HepG2 (cell line): ENCODE measurements around the gene MAP2K3. TPM values are rescaled to one million over a fixed set of nuclear protein-coding genes. Genes with fewer than 3 reads are reported as not detected.

Source experiments
- E2F1 ChIP-seq: sonication (generic); formaldehyde crosslinking; IDR thresholded peaks from 2 replicates; pipeline ENCODE4 v1.5.0; 2020; ENCODE audit warnings: missing genetic modification reagents
- GPN1 ChIP-seq: sonication (generic); formaldehyde crosslinking; IDR thresholded peaks from 2 replicates; pipeline ENCODE4 v1.5.1; 2020; ENCODE audit warnings: missing genetic modification reagents, borderline replicate concordance
- HES4 ChIP-seq: sonication (generic); formaldehyde crosslinking; IDR thresholded peaks from 2 replicates; pipeline ENCODE4 v1.9.0; 2021; ENCODE audit warnings: mild to moderate bottlenecking, missing genetic modification reagents, borderline replicate concordance
- PRMT3 ChIP-seq: sonication (generic); formaldehyde crosslinking; IDR thresholded peaks from 2 replicates; pipeline ENCODE4 v1.8.1; 2022; ENCODE audit warnings: low read depth, mild to moderate bottlenecking, moderate library complexity, missing genetic modification reagents, borderline replicate concordance
- SKI ChIP-seq: fragments of 450-650 bp; IDR thresholded peaks from one replicate; pipeline ENCODE4 v1.6.1; 2018; ENCODE audit warnings: mild to moderate bottlenecking; ENCODE audit not compliant: partially characterized antibody
- STAT5B ChIP-seq: sonication (generic); formaldehyde crosslinking; IDR thresholded peaks from 2 replicates; pipeline ENCODE4 v1.4.0; 2020; ENCODE audit warnings: missing genetic modification reagents
- THAP7 ChIP-seq: sonication (generic); formaldehyde crosslinking; IDR thresholded peaks from 2 replicates; pipeline ENCODE4 v1.8.1; 2023; ENCODE audit warnings: mild to moderate bottlenecking, missing genetic modification reagents
- ZBTB39 ChIP-seq: sonication (generic); formaldehyde crosslinking; IDR thresholded peaks from 2 replicates; pipeline ENCODE4 v1.5.0; 2020; ENCODE audit warnings: missing genetic modification reagents
- ZNF124 ChIP-seq: sonication (generic); formaldehyde crosslinking; IDR thresholded peaks from 2 replicates; pipeline ENCODE4 v1.4.0; 2020; ENCODE audit warnings: missing genetic modification reagents
- ZNF496 ChIP-seq: sonication (generic); formaldehyde crosslinking; IDR thresholded peaks from 2 replicates; pipeline ENCODE4 v1.8.1; 2023; ENCODE audit warnings: mild to moderate bottlenecking, moderate library complexity, missing genetic modification reagents; ENCODE audit not compliant: insufficient replicate concordance
- ZNF563 ChIP-seq: sonication (generic); formaldehyde crosslinking; IDR thresholded peaks from 2 replicates; pipeline ENCODE4 v1.8.0; 2022; ENCODE audit warnings: mild to moderate bottlenecking, moderate library complexity, missing genetic modification reagents
- ZNF609 ChIP-seq: sonication (generic); formaldehyde crosslinking; IDR thresholded peaks from 2 replicates; pipeline ENCODE4 v1.4.0; 2020; ENCODE audit warnings: mild to moderate bottlenecking, missing genetic modification reagents, borderline replicate concordance
- ZNF670 ChIP-seq: sonication (generic); formaldehyde crosslinking; IDR thresholded peaks from 2 replicates; pipeline ENCODE4 v1.8.0; 2022; ENCODE audit warnings: mild to moderate bottlenecking, missing genetic modification reagents, borderline replicate concordance
- ZNF691 ChIP-seq: sonication (generic); formaldehyde crosslinking; IDR thresholded peaks from 2 replicates; pipeline ENCODE4 v1.4.0; 2020; ENCODE audit warnings: missing genetic modification reagents, low read depth, mild to moderate bottlenecking, borderline replicate concordance
- ZNF737 ChIP-seq: sonication (generic); formaldehyde crosslinking; IDR thresholded peaks from 2 replicates; pipeline ENCODE4 v1.5.0; 2020; ENCODE audit warnings: missing genetic modification reagents, mild to moderate bottlenecking, borderline replicate concordance
- polyA plus RNA-seq, 8 experiments: library from polyadenylated mRNA; depleted of rRNA in 3 of 8; stranded (reverse) in 7 of 8; unstranded in 1 of 8; fragments of >200 nt; fragmentation: Illumina TruSeq in 4 of 8; extraction: Trizol in 4 of 8; gene quantifications; 2 replicates each; pipeline versions ENCODE4 v1.2.1 to v1.2.3, GENCODE V29; 2011 to 2016; ENCODE audit warnings: low read depth in 4 of 8, missing spikeins in 1 of 8, mixed read lengths in 1 of 8; ENCODE audit not compliant: insufficient read depth in 1 of 8
- total RNA-seq, 5 experiments: library from RNA; depleted of rRNA; stranded (reverse); fragments of >200 nt; fragmentation: Illumina TruSeq; extraction: Trizol; gene quantifications; 2 replicates each; pipeline ENCODE4 v1.2.3, GENCODE V29; 2016; ENCODE audit warnings: low read depth in 1 of 5
- TF ChIP-seq, protein P1 (sequence below): IDR thresholded peaks from 2 replicates; pipeline ENCODE4 v1.6.1; 2016; ENCODE audit warnings: low read depth, control low read depth

Gene MAP2K3
- total and polyA plus RNA-seq, 2 of the 13 experiments (the other 11 are each of a cell fraction or from before 2014, with no cell fraction given): 20.5 to 27.4 TPM

DNA sequence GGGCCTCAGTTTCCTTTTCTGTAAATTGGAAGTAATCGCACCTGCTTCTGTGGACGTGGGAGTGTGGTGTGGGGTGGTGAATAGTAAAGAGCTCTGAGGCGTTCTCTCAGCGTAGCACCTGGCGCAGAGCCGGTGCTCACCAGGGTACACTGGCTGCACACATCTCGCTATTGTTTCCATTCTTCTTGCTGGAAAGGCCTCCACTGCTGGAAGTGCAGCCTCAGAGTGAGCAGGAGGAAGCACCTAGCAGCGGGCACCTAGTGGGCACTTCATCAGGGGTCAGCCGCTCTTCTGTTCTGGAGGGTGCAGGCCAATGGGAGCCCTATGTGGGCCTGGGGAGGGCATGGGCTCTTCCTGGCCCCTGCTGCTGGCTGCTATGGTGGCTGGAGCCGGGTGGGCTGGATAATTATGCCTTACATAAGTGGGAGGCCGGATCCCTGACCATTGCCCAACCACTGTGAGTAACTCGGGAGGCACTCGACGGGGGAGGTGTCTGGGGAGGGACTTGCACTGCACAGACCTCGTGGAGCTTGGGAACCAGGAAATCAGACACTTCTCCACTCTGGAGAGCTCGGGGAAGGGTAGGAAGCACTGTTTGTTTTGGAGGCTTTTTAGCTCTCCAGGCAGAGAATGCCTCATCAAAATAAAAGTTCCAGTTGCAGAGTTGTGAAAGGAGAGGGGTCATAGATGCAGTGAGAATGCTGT lies 1.7 kb downstream of the MAP2K3 start (continued):
- TF ChIP-seq HES4 (CRISPR knock-in tag) (0 out of 2 replicates have a peak, but pooled peaks have one; percentile 64), ZBTB39 (CRISPR knock-in tag) (0 out of 2 replicates have a peak, but pooled peaks have one; percentile 54), THAP7 (CRISPR knock-in tag) (no peak), PRMT3 (CRISPR knock-in tag) (no peak), ZNF737 (no peak), GPN1 (no peak), ZNF563 (CRISPR knock-in tag) (no peak), STAT5B (CRISPR knock-in tag) (0 out of 2 replicates have a peak, but pooled peaks have one; percentile 17), SKI (peak; percentile 88), ZNF691 (peak; percentile 68; the same call in 1 of the 2 replicates), ZNF496 (CRISPR knock-in tag) (no peak), ZNF124 (CRISPR knock-in tag) (no peak), ZNF609 (CRISPR knock-in tag) (0 out of 2 replicates have a peak, but pooled peaks have one; percentile 46), ZNF670 (CRISPR knock-in tag) (peak; percentile 79; the same call in 1 of the 2 replicates), E2F1 (no peak)
- TF ChIP-seq, protein P1, sequence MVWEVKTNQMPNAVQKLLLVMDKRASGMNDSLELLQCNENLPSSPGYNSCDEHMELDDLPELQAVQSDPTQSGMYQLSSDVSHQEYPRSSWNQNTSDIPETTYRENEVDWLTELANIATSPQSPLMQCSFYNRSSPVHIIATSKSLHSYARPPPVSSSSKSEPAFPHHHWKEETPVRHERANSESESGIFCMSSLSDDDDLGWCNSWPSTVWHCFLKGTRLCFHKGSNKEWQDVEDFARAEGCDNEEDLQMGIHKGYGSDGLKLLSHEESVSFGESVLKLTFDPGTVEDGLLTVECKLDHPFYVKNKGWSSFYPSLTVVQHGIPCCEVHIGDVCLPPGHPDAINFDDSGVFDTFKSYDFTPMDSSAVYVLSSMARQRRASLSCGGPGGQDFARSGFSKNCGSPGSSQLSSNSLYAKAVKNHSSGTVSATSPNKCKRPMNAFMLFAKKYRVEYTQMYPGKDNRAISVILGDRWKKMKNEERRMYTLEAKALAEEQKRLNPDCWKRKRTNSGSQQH (CRISPR knock-in tag): 0 out of 2 replicates have a peak, but pooled peaks have one; percentile 80
